Chondrocyte (in vitro differentiated cells): ENCODE measurements around the gene AUTS2. TPM values are rescaled to one million over a fixed set of nuclear protein-coding genes. Genes with fewer than 3 reads are reported as not detected.

Experiments
- DNase-seq: peaks from one replicate; pipeline ENCODE4 v3.0.0; 2021; ENCODE audit warnings: mixed read lengths, low spot score
- H3K27ac Mint-ChIP-seq: one replicate; pipeline ENCODE4 v1.8.0; 2021; ENCODE audit warnings: mild to moderate bottlenecking, moderate library complexity, mixed read lengths; ENCODE audit not compliant: unreplicated experiment
- H3K27me3 Mint-ChIP-seq: 2 replicates; pipeline ENCODE4 v1.8.0; 2021; ENCODE audit warnings: low read depth, mixed read lengths
- H3K36me3 Mint-ChIP-seq: 2 replicates; pipeline ENCODE4 v1.8.0; 2021; ENCODE audit warnings: low read depth, mixed read lengths
- H3K4me1 Mint-ChIP-seq: 2 replicates; pipeline ENCODE4 v1.8.0; 2021; ENCODE audit warnings: low read depth, mild to moderate bottlenecking, mixed read lengths
- H3K4me3 Mint-ChIP-seq: one replicate; pipeline ENCODE4 v1.8.0; 2021; ENCODE audit warnings: mild to moderate bottlenecking, moderate library complexity, mixed read lengths; ENCODE audit not compliant: unreplicated experiment
- H3K9me3 Mint-ChIP-seq: 2 replicates; pipeline ENCODE4 v1.8.0; 2021; ENCODE audit warnings: low read depth, mixed read lengths
- total RNA-seq: library from RNA; stranded (reverse); gene quantifications from 3 replicates; pipeline ENCODE4 v1.2.1, GENCODE V29; 2021
- TF ChIP-seq, protein P1 (sequence below): fragments of 200-600 bp; sonication (generic); IDR thresholded peaks from 2 replicates; pipeline ENCODE4 v1.5.0; 2021; ENCODE audit warnings: antibody characterized with exemption, mild to moderate bottlenecking, moderate library complexity

AUTS2 gene
- total RNA-seq, 1 donor from 2014 or later: 31.5 TPM

DNA sequence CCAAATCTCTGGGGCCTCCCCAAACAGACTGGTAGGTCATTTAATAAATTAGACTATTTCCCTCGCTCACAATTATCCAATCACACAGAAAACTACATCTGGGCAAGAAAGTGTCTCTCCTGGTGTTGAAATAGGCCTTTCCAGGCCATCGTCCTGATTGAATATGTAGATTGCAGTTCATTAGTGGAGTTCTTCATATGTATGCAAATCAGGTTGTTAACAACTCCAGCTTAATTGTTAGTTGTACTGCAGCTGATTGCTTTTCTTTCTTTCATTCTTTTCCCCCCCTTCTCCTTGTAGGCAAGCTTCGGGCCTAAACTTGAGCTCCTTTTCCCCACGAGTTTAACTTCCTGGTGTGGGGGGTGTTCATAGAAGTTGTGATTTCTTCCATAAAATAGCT lies 1174.6 kb downstream of the AUTS2 start:
- Mint-ChIP-seq H3K36me3 (peaks cover 36% of the 10 kb centered on the region), H3K9me3 (no peaks in the 10 kb centered on the region), H3K4me3 (no peak overlapping the region), H3K27ac (no peak overlapping the region), H3K27me3 (no peaks in the 10 kb centered on the region), H3K4me1 (no peaks in the 10 kb centered on the region)
- TF ChIP-seq, protein P1, sequence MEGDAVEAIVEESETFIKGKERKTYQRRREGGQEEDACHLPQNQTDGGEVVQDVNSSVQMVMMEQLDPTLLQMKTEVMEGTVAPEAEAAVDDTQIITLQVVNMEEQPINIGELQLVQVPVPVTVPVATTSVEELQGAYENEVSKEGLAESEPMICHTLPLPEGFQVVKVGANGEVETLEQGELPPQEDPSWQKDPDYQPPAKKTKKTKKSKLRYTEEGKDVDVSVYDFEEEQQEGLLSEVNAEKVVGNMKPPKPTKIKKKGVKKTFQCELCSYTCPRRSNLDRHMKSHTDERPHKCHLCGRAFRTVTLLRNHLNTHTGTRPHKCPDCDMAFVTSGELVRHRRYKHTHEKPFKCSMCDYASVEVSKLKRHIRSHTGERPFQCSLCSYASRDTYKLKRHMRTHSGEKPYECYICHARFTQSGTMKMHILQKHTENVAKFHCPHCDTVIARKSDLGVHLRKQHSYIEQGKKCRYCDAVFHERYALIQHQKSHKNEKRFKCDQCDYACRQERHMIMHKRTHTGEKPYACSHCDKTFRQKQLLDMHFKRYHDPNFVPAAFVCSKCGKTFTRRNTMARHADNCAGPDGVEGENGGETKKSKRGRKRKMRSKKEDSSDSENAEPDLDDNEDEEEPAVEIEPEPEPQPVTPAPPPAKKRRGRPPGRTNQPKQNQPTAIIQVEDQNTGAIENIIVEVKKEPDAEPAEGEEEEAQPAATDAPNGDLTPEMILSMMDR: no peak
- DNase-seq: no peak

DNA sequence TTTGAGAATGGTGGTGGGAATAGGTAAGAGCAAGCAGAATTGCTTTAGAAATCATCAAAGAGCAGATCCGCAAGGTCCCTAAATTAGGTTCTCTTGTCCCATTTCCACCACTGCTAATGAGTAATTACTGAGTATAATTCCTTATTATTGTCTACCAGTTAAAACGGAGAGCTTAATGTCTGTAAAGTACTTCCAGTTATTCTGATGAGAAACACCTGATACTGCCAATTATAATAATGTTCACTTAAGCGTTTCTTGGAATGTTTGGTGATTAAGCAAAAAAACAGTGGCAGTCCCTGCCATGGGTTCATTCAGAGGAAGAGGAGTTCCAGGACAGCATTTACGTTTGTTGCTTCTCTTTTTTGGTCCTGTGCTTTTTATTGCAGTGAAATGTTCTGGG lies 1175.1 kb downstream of the AUTS2 start:
- peaks cover 38% of the 10 kb centered on the region for H3K36me3 Mint-ChIP-seq
- no peaks in the 10 kb centered on the region for H3K4me1 Mint-ChIP-seq
- no peaks in the 10 kb centered on the region for H3K27me3 Mint-ChIP-seq
- TF ChIP-seq, protein P1: no peak
- H3K4me3 Mint-ChIP-seq: no peak overlapping the region
- no peak overlapping the region for H3K27ac Mint-ChIP-seq
- H3K9me3 Mint-ChIP-seq: no peaks in the 10 kb centered on the region
- DNase-seq: no peak

DNA sequence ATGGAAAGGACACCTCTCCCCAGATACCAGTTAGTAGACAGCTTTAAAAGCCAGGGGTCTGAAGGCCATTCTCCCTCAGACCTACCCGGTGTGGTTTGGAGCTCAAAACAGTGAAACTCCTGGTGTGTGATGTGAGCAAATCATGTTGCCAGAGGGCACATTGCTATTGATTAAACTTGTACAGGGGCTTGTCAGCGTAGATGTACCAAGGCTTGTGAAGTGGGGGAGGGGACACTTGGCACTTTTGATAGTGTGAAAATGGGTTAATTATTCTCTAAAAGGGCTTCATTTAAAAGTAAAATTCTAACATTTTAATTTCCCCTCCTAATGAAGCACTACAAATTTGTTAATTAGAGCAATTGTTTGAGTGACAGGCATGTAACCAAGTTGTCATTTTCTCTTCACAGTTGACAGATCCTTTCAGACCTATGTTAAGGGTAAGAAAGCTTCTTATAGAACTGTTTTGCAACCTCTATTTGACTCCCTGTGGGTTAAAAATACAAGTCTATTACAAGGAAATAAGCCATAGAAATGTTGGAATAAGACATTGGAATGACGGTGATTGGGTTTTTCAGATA lies 1176.8 kb downstream of the AUTS2 start:
- Mint-ChIP-seq H3K4me1 (no peaks in the 10 kb centered on the region), H3K4me3 (no peak overlapping the region), H3K27ac (no peak overlapping the region), H3K27me3 (no peaks in the 10 kb centered on the region), H3K36me3 (peaks cover 49% of the 10 kb centered on the region), H3K9me3 (no peaks in the 10 kb centered on the region)
- DNase-seq: no peak
- TF ChIP-seq, protein P1: no peak

DNA sequence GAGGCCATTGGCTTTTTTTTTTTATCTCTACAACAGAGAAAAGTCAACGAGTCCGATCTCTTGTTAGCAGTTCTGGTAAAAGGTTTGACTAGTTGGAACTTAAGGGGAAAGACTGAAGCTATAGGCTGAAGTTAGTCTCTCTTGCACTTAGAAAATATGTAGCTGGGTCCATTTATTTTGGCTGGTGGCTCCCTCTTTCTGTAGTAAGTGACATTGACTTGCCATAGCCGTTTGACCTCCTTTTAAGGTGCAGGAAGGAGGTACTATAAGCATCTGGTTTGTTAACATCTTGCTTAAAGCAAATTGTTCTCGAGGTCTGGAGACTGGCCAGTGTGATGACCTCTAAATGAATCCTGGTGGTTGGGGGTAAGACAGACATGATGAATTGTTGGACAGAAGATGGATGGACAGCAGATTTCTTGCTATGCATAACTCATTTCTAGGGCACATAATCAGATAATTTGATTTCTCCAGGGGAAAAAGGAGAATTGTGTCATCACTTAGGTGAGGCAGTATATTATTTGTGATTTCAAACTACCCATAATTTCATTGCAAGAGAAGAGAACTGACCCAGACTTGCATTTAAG lies 1177.4 kb downstream of the AUTS2 start:
- no peak overlapping the region for H3K27ac Mint-ChIP-seq
- TF ChIP-seq, protein P1: peak; percentile 34

DNA sequence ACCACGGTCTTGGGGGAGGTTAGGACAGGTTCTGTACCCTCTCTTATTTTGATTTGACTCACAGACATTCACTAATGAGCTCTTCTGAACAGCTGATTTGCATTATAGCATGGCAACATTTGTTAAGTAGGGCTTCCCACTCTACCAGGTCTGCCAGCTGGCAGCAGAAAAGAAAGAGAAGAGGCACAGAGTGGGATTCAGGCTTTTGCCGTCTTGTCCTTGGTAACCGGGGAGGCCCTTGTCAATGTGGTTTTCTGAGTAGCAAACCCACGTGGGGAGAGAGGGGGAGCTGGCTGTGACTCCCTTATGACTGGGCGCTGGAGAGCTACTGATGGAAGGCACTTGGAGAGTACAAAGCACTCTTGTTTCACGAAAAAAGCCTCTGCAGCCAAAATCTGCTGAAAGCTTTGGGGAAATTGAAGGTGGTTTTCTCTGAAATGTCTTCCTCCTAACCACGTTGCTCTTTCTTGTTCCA lies 1178.4 kb downstream of the AUTS2 start:
- no peak overlapping the region for H3K27ac Mint-ChIP-seq
- H3K4me1 Mint-ChIP-seq: no peaks in the 10 kb centered on the region
- no peak for DNase-seq
- H3K9me3 Mint-ChIP-seq: no peaks in the 10 kb centered on the region
- no peak overlapping the region for H3K4me3 Mint-ChIP-seq
- H3K36me3 Mint-ChIP-seq: peaks cover 41% of the 10 kb centered on the region
- H3K27me3 Mint-ChIP-seq: no peaks in the 10 kb centered on the region
- TF ChIP-seq, protein P1: no peak

More for the DNA sequence above, 1177.4 kb downstream of the AUTS2 start:
- Mint-ChIP-seq H3K9me3 (no peaks in the 10 kb centered on the region), H3K36me3 (peaks cover 48% of the 10 kb centered on the region), H3K27me3 (no peaks in the 10 kb centered on the region), H3K4me3 (no peak overlapping the region), H3K4me1 (no peaks in the 10 kb centered on the region)
- no peak for DNase-seq
